T47D (cell line): ENCODE measurements around the gene APOOL.
"Not testable (repeated sequence)": the region's sequence is repeated elsewhere in the genome, so short reads cannot be mapped to it uniquely, and the experiment has no call there.

Source experiments
- DNase-seq, 2 experiments: peaks; one replicate each; pipeline versions ENCODE4 v3.0.0 to v3.0.0-alpha.2; 2011 to 2012; ENCODE audit warnings: low read depth in 1 of 2, low spot score in 1 of 2
- JUND ChIP-seq: IDR thresholded peaks from 2 replicates; pipeline ENCODE4 v1.6.1; 2012; ENCODE audit warnings: low read depth
- in situ Hi-C: cut with HindIII; loops from 2 replicates; pipeline ENCODE4 v1.10.0; 2016; ENCODE audit warnings: low sequenced_read_pairs, low pct_unique_long_range_greater_than_20kb

The APOOL gene

GRCh38 chrX:85026170-85026569 lies 22.5 kb downstream of the APOOL start:
- in situ Hi-C loops, result no loop called here
- DNase-seq, result no peak
- no peak for TF ChIP-seq JUND

GRCh38 chrX:85029043-85029442 lies 25.4 kb downstream of the APOOL start:
- TF ChIP-seq JUND, result no peak
- no peak for DNase-seq
- in situ Hi-C loops, result no loop called here

DNA sequence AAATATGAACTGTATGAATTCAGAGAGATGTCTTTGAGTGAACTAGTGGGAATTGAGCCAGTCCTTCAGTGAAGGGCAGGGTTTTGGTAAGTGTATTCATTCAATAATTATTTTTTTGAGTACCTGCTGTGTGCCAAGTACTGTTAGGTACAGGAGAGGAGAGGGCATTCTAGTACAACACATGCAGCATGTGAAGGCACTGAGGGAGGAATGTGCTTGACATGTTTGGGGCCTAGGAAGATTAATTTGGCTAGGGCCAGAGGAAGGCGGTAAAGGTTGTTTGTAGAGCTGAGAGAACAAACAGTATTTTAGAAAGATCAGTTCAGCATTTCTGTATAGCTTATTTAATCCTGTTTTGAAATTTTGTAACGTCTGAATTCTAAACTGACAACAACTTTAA lies 27.8 kb downstream of the APOOL start:
- no peak for DNase-seq
- no peak for TF ChIP-seq JUND
- in situ Hi-C loops, result no loop called here

GRCh38 chrX:85037114-85037513 lies 33.4 kb downstream of the APOOL start:
- in situ Hi-C loops, result no loop called here
- DNase-seq, result no peak
- no peak for TF ChIP-seq JUND

DNA sequence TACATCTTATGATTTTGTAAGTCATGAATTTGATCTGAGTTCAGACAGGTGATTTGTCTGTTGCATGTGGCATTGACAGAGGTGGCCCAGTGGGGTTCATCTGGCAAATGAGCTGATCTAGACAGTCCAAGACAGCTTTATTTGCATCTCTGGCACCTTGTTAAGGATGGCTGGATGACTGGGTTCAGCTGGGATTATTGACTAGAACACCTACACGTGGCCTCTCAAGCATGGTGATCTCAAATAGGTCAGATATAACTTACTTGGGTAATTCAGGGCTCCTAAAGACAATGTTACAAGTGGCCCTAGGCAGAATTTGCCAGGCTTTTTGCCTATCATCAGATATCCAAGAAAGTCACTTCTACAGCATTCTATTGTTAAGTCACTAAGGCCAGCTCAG lies 48.0 kb downstream of the APOOL start:
- no peak for TF ChIP-seq JUND
- no peak for DNase-seq
- in situ Hi-C loops, result no loop called here

DNA sequence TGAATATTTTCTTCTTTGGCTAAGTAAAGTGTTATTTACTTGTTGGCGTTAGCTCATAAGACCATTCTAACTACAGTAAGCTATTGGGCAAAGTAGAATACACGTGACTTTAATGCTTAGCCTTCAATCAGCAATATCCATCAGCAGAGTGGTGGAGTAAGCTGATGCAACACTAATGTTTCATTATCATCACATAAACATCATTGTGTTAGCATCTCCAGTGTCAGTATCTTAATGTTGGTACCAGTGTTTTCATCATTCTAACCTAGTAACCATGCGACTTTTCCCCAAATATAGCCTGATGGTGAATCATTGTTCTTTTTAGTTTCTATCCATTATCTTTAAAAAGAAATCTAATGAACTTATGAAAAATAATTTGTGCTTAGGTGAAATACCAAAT lies 48.5 kb downstream of the APOOL start:
- no peak for DNase-seq
- in situ Hi-C loops, result no loop called here
- TF ChIP-seq JUND, result no peak

- DNase-seq, result peak in 1 of 2 experiments; percentile 0
- no peak for TF ChIP-seq JUND
- in situ Hi-C loops, result no loop called here
These were observed 49.1 kb downstream of the APOOL start for GRCh38 chrX:85052636-85053343.

- TF ChIP-seq JUND, result no peak
- DNase-seq, result no peak
- in situ Hi-C loops, result no loop called here
These were observed 62.0 kb downstream of the APOOL start for GRCh38 chrX:85065512-85066198.

GRCh38 chrX:85077247-85077646 lies 73.6 kb downstream of the APOOL start:
- in situ Hi-C loops, DNase-seq: not testable (repeated sequence)

DNA sequence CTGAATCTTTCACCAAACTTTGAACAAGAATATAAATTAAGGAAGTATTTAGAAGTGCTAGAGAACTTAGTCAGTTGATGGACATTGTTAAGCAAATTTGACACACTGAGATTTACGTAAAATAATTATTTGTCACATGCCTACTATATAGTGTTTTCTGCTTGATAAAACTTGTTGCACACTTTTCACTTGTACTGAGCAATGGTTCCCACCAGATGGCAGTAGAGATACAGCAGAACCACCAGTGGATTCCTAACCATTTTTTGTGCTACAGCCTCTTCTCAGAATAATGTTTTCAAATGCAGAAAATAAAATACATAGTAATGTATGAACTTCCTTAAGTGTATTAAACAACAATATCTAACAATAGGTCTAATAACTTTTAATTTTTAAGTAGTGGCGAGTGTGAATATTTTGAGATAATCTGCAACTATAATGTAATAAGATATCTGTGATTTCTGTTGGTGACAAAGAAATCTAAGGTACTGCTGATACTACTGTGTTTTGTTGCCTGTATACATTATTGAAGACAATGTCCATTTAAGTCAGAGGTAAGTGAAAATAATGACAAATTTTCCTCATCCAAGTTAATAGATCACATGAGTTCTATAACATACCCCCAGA lies 81.2 kb downstream of the APOOL start:
- peak; percentile 2 to 19 for DNase-seq
- TF ChIP-seq JUND, result no peak
- in situ Hi-C loops, result no loop called here

GRCh38 chrX:85089321-85089840 lies 85.7 kb downstream of the APOOL start:
- no peak for TF ChIP-seq JUND
- in situ Hi-C loops, result no loop called here
- no peak for DNase-seq

- in situ Hi-C loops, result no loop called here
- no peak for TF ChIP-seq JUND
- no peak for DNase-seq
These were observed 103.7 kb downstream of the APOOL start for GRCh38 chrX:85107407-85107806.

DNA sequence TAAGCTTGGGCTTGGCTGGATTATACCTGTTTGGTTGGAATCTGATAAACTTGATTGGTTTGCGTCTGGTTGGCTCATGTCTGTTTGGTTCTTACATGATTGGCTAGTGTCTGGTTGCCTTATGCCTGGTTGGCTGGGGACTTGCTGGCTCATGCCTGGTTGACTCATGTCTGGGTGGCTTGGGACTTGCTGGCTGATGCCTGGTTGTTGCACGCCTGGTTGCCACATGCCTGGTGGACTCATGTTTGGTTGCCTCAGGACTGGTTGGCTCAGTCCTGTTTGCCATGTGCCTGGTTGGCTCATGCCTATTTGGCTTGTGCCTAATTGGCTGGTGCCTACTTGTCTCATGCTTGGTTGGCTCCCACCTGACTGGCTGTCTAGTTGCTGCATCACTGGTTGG lies 104.5 kb downstream of the APOOL start:
- in situ Hi-C loops, result no loop called here
- TF ChIP-seq JUND, result no peak
- no peak for DNase-seq
